Stimulated activated naive CD4-positive, alpha-beta T cell (primary cell): Measurements from ENCODE around the gene TRIM17.
A peak's percentile ranks its signal among the peaks of the same experiment; 100 is the strongest.

ENCODE experiments used
- DNase-seq, 6 experiments: peaks; one replicate each; lab custom pipeline; 2025; lab: John Stamatoyannopoulos, UW

The TRIM17 gene, protein sequence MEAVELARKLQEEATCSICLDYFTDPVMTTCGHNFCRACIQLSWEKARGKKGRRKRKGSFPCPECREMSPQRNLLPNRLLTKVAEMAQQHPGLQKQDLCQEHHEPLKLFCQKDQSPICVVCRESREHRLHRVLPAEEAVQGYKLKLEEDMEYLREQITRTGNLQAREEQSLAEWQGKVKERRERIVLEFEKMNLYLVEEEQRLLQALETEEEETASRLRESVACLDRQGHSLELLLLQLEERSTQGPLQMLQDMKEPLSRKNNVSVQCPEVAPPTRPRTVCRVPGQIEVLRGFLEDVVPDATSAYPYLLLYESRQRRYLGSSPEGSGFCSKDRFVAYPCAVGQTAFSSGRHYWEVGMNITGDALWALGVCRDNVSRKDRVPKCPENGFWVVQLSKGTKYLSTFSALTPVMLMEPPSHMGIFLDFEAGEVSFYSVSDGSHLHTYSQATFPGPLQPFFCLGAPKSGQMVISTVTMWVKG

DNA sequence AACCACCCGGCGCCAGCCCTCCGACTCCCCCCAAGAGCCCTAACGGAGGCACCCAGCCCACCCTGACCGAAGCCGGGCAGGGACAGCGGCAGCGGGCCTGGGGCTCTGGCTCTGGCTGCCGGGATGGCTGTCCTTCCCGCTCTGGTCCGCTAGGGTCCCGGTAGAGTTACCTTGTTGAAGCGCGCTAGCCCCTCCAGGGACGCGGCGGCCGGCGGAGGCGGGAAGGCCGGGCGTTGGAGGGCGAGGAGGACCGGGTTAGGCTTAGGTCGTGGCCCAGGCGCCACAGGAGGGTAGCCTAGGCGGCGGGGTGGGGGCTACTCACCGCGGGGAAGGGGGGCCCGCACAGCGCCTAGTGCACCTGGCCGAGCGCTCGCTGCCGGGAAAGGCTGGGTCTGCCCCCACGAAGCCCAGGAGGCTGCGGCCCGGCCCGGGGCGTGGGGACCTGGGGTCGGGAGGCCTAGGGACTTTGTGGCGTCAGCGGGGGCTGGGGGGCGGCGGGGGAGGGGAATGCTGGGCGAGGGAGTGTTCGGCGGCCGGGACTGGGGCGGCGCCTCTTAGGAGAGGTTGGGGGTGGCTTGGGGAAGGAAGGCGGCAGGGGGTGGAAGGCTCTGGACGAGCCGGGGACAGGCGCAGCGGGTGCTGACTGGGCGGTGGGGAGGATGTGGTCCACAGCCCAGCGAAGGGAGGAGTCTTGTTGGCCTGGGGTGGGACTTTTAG lies at the start of gene TRIM17:
TSS of gene TRIM17 (minus strand) at position 645 of the 717 bp plus-strand sequence. CDS start 1,789 bp downstream, outside the sequence.
- DNase-seq = peak in 4 of 6 experiments; percentile 25 to 32 (median 28)

DNA sequence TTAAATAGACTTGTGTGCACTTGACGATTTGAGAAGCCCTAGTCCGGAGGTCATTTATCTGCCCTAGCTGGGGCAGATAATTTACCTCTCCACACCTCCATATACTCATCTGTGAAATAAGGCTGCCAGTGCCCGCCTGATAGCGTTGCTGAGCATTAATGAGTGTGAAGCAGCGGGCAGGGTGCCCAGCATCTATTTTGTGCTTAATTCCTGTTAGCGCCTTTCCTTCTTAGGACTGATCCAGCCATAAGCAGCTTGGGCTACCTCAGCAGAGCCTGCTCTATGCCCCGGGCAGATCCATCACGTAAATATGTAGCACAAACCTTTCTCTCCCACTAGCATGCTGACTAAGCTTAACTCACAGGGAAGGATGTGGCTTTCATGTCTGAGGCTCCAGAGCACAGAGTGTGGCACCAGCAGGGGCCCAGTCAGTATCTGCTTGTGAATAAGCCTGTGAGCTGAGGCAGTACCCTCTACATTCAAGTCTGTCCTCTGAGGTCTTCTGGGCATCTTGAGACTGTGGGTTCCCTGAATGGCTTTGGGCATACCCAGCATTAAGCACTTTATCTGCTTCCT lies 49.0 kb upstream of the TRIM17 start:
- DNase-seq = no peak

DNA sequence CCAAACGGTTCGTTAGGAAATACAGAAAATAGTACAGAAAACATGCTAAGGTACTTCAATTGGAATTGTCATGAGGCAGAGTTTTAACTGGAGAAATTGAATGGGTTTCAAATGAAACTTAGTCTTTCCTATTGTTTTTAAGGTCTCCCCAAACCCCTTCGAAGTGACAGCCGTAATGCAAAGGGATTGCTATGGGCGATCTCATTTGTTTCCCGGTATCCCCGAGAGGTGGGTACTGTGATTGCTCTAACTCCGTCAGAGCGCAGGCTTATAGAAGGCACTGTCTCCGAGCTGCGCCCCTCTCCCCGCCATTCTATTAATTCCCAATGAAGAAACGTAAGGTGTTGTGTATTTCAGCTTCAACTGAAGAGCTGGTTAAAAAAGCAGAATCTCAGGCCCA lies 48.5 kb upstream of the TRIM17 start:
- no peak for DNase-seq

DNA sequence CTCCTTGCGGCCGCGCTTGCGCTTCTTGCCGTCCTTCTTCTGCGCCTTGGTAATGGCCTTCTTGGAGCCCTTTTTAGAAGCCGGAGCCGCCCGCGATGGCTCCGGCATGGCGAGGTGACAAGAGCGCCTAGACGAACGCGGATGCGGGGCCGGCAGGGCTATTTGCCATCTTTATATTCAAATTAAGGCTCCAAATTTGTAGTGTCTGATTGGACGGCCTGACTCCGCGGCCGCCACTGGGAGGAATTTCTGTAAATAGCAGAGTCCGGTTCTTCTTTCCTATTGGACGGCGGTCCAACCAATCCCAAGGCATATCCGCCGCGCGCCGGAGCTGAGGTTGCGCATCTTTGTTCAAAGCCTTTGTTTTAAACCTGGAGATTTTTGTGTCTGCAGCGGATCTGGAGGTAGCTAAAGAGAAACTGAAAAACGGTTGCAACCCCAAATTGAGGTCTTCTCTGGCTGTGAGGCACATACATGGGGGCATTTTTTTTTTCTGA lies 47.9 kb upstream of the TRIM17 start:
- DNase-seq = peak; percentile 81 to 90 (median 85)

DNA sequence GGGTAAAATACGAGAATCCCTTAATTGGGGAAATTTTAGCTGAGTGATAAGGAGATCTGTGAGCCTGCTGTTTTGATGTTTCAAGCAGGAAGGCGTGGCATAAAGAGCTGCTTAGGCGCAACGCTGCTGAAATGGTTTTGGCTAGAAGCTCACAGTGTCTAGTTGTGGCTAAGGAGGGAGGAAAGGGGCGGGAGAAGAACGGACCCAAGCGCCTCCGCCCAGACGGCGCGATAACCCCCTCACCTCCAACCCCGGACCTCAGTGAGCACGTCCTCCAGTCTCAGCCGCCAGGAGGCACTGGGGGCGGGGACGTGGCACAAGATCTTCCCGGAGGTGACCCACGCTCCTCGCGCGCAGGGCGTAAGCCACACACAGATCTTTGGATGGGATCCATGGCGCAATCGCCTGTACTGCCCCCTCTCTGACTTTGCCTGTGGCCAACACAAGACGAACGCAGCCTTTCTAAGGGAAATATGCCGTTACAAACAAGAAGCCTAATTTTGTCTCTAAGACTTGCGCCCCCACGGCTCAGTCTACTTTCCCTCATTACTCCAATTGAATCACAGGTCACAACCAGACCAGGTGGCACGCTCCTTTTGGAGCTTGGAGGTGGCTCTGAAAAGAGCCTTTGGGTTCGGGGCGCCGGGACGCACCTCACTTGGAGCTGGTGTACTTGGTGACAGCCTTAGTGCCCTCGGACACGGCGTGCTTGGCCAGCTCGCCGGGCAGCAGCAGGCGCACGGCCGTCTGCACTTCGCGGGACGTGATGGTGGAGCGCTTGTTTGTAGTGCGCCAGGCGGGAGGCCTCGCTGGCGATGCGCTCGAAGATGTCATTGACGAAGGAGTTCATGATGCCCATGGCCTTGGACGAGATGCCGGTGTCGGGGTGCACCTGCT lies 47.1 kb upstream of the TRIM17 start:
- peak in 2 of 6 experiments; percentile 15 to 41 for DNase-seq

DNA sequence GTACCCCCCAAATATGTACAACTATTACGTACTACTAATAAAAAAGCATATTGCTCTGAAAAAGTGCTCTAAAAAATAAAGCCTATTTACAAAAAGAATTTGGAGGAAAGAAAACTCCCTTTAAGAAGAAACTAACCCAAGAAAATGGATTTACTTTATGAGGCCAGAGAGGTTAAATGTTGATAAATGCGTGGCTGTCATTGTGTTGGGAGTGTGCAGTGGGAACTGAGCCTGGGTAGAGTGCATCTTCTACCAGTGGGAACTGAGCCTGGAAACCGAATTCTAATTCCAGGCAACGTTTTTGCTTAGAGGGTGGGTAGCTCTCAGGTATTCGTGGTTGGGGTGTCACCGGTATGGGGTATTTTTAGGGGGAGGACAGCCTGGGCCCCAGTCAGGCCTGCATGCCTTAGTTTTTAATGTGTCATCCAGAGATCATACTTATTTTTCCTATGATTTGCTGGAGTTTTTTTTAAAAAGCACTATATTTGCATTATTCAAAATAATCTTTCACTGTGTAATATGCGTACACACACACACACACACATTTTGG lies 46.4 kb upstream of the TRIM17 start:
- DNase-seq = no peak

DNA sequence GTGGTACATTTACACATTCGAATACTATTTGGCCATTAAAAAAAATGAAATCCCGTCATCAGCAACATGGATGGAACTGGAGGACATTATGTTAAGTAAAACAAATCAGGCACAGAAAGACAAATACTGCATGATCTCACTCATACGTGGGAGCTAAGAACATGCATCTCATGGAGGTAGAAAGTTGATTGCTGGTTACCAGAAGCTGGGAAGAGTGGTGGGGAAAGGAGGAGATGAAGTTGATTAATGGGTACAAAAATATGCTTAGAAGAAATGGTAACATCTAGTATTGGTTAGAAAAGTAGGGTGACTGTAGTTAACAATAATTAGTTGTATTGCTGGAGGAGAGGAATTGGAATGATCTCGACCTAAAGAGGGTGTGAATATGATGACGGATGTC lies 45.9 kb upstream of the TRIM17 start:
- DNase-seq = no peak

DNA sequence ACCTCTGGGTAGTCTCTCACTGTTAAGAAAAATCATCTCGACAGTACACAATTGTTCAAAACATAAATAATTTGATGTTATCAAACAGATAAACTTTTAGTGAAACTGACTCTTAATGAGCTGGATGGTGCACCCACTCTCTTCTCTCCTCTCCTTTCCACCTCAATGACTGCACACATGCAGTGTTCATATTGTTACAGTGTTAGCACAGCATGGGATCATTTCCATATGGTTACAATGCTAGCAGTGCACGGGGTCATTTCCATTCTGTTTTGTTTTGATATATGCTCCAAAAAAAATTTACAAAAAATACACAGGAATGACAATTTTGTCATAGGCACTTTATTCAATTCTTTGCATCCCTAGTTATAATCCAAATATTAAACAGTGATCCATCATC lies 44.2 kb upstream of the TRIM17 start:
- no peak for DNase-seq

DNA sequence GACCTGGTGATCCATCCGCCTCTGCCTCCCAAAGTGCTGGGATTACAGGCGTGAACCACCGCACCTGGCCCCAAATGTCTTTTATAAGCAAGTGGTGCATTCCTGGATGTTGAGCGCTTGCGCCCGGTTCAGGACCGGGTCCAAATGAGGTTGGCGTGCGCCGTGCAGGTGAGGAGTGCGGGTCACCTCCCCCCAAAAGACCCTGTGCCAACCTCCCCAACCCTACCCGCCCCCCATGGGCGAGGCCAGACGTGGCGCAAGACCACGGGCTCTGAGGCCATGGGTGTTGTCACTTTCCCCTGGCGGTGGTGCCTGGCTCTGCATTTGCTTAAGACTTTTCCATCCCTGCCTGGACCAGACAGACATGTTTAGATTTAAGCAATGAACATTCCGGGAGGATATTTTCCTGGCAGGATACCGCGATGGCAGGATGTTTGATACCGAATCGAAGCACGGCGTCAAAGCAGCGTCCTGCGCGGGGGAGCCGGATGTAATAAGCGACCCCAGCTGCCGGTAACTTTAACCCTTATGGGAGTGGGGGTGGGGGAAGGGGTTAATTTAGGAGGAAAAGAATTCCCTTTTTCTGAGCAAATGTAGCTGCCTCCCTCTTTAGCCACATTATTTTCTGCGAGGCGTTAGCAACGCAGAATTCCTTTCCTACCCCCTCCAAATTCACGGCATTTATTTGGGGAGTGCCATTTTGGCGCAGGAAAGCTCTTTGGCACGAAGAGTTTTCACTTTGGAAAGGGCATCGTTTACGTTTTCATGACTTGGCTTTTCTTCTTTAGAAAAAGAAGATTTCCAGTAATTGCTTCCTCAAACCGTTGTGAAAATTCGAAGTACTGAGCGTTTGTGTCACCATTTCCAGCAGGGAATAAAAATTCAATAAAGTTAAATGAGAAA lies 42.7 kb upstream of the TRIM17 start:
- DNase-seq = peak in 4 of 6 experiments; percentile 25 to 66 (median 42)

DNA sequence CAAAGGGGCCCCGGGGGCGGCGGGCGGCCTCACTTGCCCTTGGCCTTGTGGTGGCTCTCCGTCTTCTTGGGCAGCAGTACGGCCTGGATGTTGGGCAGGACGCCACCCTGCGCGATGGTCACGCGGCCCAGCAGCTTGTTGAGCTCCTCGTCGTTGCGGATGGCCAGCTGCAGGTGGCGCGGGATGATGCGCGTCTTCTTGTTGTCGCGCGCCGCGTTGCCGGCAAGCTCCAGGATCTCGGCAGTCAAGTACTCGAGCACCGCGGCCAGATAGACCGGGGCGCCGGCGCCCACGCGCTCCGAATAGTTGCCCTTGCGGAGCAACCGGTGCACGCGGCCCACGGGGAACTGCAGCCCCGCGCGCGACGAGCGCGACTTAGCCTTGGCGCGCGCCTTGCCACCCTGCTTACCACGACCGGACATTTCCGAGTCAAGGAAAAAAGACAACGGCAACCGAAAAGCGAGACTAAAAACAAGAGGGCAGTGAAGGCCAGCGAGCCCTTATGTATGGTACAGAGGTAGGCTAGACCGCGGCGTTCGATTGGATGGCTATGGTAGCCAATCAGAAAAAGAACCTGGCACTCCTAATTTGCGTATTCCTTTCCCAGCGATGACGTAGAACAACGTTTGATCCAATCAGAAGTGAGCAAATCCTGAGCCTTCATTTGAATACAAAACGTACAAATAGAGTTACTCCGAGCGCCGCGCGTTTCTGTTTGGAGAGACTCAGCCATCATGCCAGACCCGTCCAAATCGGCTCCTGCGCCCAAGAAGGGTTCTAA lies 40.9 kb upstream of the TRIM17 start:
- DNase-seq = peak; percentile 81 to 94 (median 90)

DNA sequence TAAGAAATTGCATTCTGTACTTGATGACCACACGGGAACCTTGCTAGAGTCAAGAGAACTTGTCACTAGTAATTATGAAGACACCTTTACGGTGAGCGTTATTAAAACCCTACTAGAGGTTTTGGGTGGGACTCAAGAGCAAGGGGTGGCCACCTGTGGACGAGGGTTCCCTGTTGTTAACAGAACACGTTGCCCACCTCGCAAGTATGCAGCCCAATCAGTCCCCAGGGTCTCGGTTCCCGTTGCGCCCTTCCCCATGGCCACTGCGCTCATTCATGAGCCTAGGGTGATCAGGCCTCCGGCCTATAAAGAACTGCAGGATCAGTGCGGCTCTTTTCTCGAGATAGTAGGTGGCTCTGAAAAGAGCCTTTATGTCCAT lies 40.3 kb upstream of the TRIM17 start:
- no peak for DNase-seq

DNA sequence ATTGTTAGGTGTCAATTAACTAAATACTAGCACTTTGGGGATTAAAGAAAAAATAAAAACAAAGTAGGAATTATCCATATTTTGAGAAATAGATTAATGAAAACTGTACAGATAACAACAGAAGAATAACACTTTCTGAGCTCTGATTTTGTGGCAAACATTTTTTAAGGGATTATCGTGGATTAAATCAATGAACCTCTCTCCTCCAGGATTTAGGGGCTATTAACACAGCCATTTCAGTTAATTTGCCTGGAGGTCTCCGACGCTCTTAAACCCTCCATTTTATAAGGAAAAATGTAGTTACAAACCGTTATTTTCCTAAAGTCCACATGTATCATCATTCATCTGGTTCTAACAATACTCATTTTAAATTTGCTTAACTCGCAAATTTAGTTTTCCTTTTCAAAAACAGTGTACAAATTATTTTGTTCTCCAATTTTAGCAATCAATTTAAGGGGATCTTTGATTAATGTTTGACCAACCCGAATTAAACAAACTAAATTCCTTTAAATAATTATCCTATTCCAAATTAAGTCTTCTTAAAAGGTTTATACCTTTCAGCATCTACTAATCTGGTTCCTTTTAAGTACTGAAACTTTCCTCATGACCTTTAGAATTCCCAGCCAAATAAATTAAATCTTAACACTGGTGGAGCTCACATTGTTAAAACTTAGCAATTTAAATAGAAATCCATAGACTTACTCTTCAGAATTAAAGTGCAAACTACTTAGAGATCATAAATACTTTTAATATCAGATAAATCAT lies 39.8 kb upstream of the TRIM17 start:
- no peak for DNase-seq

DNA sequence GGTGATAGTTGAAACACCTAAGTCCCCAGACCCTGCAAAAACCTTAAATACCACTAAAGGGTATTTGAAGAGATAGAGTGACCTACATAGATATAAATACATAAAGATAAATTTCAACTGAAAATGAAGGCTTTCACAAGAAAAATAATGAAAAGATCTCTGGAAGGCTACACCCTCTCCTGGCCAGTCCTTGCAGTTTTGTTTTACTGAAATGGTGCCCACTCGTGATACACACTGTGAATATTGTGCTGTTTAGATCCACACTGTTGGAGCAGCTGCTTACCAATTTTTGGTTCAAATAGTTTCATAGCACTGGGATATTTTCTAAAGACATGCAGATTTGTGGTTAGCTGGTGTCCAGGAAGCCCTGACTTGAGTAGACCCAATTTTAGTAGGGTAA lies 39.1 kb upstream of the TRIM17 start:
- no peak for DNase-seq

DNA sequence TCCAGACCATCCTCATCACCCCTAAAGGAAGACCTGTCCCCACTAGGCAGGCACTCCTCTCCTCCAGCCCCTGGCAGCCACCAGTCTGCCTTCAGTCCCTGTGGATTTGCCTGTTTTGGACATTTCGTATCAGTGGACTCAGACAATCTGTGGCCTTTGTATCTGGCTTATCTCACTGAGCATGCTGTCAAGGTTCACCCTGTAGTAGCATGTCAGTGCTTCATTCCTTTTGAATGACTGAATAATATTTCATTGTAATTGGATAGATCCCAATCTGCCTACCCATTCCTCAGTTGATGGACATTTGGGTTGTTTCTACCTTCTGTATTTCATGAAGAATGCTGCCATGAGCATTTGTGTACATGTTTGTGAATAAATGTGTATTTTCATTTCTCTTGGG lies 37.6 kb upstream of the TRIM17 start:
- DNase-seq = no peak

DNA sequence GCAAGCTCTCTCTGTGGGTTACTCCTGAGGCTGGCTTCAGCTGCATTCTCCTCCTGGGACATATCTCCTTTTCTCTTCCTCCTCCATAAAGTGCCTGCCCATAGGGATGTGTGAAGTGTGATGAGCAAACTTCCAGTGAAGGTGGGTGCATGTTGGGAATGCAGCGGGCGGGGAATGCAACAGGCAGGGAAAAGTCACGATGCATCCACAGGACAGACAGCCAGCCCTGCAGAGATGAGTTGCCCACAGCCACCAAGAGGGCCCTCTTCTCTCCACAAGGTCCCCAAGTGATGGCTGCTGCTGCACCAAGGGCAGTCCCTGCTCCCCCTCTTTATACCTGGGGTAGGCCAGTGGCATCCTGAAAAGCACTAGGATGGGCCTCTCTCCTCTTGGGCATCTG lies 37.0 kb upstream of the TRIM17 start:
- DNase-seq = no peak

DNA sequence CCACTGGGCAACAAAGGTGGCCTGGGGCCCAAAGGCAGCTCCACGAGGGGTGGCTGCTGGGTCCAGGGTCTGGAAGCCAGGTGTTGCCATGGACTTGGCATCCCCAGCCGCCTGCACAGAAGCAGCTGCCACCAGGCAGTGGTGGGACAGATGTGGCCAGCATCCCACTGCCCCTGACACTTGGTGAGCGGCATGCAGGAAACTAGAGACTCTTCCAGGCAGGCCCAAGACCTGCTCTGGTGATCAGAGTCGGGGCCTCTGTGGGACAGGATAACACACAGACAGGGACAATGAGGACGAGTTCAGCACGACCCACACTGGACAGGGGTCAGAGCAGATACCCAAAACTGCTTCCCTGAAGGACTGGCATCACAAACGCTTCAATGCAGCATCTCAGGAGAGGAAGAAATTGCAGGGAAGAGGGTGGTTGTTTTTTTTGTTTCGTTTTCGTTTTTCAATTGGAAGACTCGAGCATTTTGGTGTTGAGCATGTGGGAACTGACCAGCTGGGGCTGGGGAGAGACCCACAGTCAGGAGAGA lies 36.4 kb upstream of the TRIM17 start:
- no peak for DNase-seq

DNA sequence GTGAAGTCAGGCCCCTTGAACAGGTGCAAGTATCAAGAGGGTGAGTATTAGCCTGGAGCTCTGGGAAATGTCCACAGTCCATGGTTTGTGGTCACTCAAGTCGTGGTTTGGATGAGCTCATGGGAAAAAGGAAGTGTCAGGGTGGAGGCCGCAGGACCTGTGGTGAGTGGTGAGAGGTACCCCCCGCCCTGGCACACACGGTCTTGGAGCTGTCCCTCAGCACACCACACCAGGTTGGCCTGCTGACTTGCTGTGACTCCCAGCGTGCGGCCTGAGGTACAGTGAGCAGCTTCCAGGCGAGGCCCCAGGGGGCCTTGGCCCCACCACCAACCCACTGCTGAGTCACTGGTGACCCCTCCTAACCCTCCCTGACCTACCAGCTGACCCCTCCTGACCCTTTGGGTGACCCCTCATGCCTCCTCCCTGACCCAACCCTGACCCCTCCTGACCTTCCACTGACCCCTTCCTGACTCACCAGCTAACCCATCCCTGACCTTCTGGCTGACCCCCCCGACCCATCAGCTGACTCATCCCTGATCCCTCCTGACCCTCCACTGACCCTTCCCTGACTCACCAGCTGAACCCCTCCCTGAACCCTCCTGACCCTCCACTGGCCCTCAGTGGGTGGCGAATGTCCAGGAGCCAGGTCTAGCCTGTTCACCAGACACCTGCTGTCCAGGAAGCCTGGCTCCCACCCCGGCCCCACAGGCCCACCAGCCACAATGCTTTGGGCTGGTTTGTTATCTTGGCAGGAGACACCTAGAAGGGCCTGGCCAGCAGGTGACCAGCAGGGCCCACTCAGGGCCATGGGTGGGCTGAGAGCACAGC lies 35.7 kb upstream of the TRIM17 start:
- no peak for DNase-seq
